Gastroesophageal sphincter (tissue), 3 donors: ENCODE measurements around the gene ANKRD18B.
"Not testable (repeated sequence)": the region's sequence is repeated elsewhere in the genome, so short reads cannot be mapped to it uniquely, and the experiment has no call there.

Experiments used
- EP300 ChIP-seq: sonication (generic); formaldehyde crosslinking; IDR thresholded peaks from one replicate; pipeline ENCODE4 v1.6.1; 2017; ENCODE audit warnings: antibody characterized with exemption, mild to moderate bottlenecking
- POLR2A ChIP-seq, 2 donors: fragments of 450-650 bp; IDR thresholded peaks; one replicate each; pipeline ENCODE4 v1.6.1; 2017; ENCODE audit warnings: antibody characterized with exemption in 2 of 2, mild to moderate bottlenecking in 2 of 2, moderate library complexity in 1 of 2
- POLR2AphosphoS5 ChIP-seq: sonication (generic); formaldehyde crosslinking; IDR thresholded peaks from one replicate; pipeline ENCODE4 v1.6.1; 2017; ENCODE audit warnings: antibody characterized with exemption
- TF ChIP-seq, protein P1 (sequence below), 4 experiments: fragments of 200-600 bp in 2 of 4; fragments of 450-650 bp in 2 of 4; sonication (generic) in 1 of 4; IDR thresholded peaks; one replicate each; pipeline ENCODE4 v1.5.1; 2017 to 2019; ENCODE audit warnings: antibody characterized with exemption in 4 of 4, mild to moderate bottlenecking in 2 of 4, moderate library complexity in 2 of 4

DNA sequence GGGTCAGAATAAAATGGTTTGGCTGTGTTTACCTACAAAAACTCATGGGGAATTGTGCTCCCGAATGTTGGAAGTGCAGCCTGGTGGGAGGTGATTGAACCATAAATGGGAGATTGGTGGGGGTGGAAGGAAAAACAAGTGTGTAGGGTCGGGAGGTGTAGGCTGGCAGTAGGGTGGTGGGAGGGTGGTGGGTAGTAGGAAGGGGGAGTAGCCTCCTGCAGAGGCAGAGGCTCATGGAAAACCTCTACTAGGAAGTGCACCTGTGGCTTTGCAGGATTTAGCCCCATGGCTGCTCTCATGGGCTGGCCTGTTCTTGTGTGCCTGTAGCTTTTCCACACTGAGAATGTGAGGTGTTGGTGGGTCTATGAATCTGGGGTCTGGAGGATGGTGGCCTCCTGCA is 63.7 kb downstream of the ANKRD18B start:
- TF ChIP-seq, protein P1, sequence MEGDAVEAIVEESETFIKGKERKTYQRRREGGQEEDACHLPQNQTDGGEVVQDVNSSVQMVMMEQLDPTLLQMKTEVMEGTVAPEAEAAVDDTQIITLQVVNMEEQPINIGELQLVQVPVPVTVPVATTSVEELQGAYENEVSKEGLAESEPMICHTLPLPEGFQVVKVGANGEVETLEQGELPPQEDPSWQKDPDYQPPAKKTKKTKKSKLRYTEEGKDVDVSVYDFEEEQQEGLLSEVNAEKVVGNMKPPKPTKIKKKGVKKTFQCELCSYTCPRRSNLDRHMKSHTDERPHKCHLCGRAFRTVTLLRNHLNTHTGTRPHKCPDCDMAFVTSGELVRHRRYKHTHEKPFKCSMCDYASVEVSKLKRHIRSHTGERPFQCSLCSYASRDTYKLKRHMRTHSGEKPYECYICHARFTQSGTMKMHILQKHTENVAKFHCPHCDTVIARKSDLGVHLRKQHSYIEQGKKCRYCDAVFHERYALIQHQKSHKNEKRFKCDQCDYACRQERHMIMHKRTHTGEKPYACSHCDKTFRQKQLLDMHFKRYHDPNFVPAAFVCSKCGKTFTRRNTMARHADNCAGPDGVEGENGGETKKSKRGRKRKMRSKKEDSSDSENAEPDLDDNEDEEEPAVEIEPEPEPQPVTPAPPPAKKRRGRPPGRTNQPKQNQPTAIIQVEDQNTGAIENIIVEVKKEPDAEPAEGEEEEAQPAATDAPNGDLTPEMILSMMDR (IDR thresholded peaks at IDR 0.05), result not testable (repeated sequence)
- not testable (repeated sequence) for TF ChIP-seq POLR2A (IDR thresholded peaks at IDR 0.05); EP300; POLR2AphosphoS5
